GM12878 (cell line): Measurements from ENCODE around the gene MRC2. TPM values are rescaled to one million over a fixed set of nuclear protein-coding genes. Genes with fewer than 3 reads are reported as not detected.
"Not testable (repeated sequence)": the region's sequence is repeated elsewhere in the genome, so short reads cannot be mapped to it uniquely, and the experiment has no call there.

ENCODE experiments used
- ATAC-seq: fragments of 200-7000 bp; cut with Tn5 transposase; 3 replicates; pipeline ENCODE4 v1.9.1; 2020; ENCODE audit warnings: mild to moderate bottlenecking, moderate library complexity
- BruUV-seq: library from RNA; stranded (reverse); fragments of 400-500 nt; replicated peaks from 2 replicates; lab custom pipeline; 2021; lab: Mats Ljungman, UMichigan
- CTCF ChIA-PET: fragments of 300-600 bp; sonication (Branson Sonifier 250); formaldehyde crosslinking; extraction: SDS; loops from one replicate; lab custom pipeline; 2021; ENCODE audit warnings: inconsistent platforms; lab: Yijun Ruan, JAX
- POLR2A ChIA-PET: fragments of 350-600 bp; formaldehyde crosslinking; extraction: SDS; loops from one replicate; lab custom pipeline; 2021; ENCODE audit warnings: inconsistent platforms; lab: Charles Lee
- RAD21 ChIA-PET: fragments of 300-600 bp; sonication (Branson Sonifier 250); formaldehyde crosslinking; loops from one replicate; lab custom pipeline; 2023; ENCODE audit warnings: antibody characterized with exemption; ENCODE audit not compliant: unreplicated experiment; lab: Charles Lee
- SMC1A ChIA-PET: fragments of 300-600 bp; sonication (Branson Sonifier 250); formaldehyde crosslinking; loops from one replicate; lab custom pipeline; 2023; ENCODE audit not compliant: unreplicated experiment, uncharacterized antibody; lab: Charles Lee
- DNase-seq: peaks from one replicate; pipeline ENCODE4 v3.0.0-alpha.2; 2011; ENCODE audit warnings: low read depth, low spot score
- FAIRE-seq: peaks from 3 replicates; lab custom pipeline; 2011; peaks lifted over from hg19 to GRCh38; lab: Jason Lieb, UNC
- H2AFZ ChIP-seq: 2 replicates; pipeline ENCODE4 v1.6.0; 2011; ENCODE audit warnings: low read depth, low read length, control low read depth; ENCODE audit not compliant: control insufficient read depth
- H3K27ac ChIP-seq: 2 replicates; pipeline ENCODE4 v1.5.1; 2011; ENCODE audit warnings: control low read depth; ENCODE audit not compliant: control insufficient read depth, insufficient read depth
- H3K27me3 ChIP-seq, 2 experiments: replicated peaks in 1 of 2; 2 replicates each; pipeline versions ENCODE4 v1.6.0 to v1.6.1; 2011; ENCODE audit warnings: low read length in 1 of 2; ENCODE audit not compliant: control insufficient read depth in 2 of 2, insufficient read depth in 2 of 2
- H3K36me3 ChIP-seq, 2 experiments: 2 replicates each; pipeline ENCODE4 v1.5.1; 2011; ENCODE audit warnings: low read length in 1 of 2; ENCODE audit not compliant: control insufficient read depth in 2 of 2, insufficient read depth in 2 of 2
- H3K4me1 ChIP-seq: 2 replicates; pipeline ENCODE4 v1.6.1; 2011; ENCODE audit warnings: mild to moderate bottlenecking, low read length, moderate library complexity, mixed read lengths; ENCODE audit not compliant: control insufficient read depth, insufficient read depth
- H3K4me2 ChIP-seq: 2 replicates; pipeline ENCODE4 v1.6.0; 2011; ENCODE audit warnings: control low read depth; ENCODE audit not compliant: control insufficient read depth, insufficient read depth
- H3K4me3 ChIP-seq: fragments of 200-600 bp; sonication (generic); 2 replicates; pipeline ENCODE4 v1.5.1; 2016
- H3K79me2 ChIP-seq: 2 replicates; pipeline ENCODE4 v1.6.0; 2011; ENCODE audit warnings: low read length; ENCODE audit not compliant: control insufficient read depth, insufficient read depth
- H3K9ac ChIP-seq: 2 replicates; pipeline ENCODE4 v1.8.0; 2011; ENCODE audit warnings: low read length, control low read depth, mixed read lengths; ENCODE audit not compliant: control insufficient read depth, insufficient read depth
- H3K9me3 ChIP-seq: replicated peaks from 3 replicates; pipeline ENCODE4 v1.5.1; 2011; ENCODE audit warnings: mild to moderate bottlenecking, low read length; ENCODE audit not compliant: control insufficient read depth, insufficient read depth
- H4K20me1 ChIP-seq: 2 replicates; pipeline ENCODE4 v1.6.0; 2011; ENCODE audit not compliant: control insufficient read depth, insufficient read depth
- ELK1 ChIP-seq: IDR thresholded peaks from 2 replicates; pipeline ENCODE4 v1.6.1; 2012; ENCODE audit warnings: low read depth, low read length, improper control_type of control experiment
- FOXK2 ChIP-seq: fragments of 450-650 bp; IDR thresholded peaks from 2 replicates; pipeline ENCODE4 v1.6.1; 2017; ENCODE audit warnings: mild to moderate bottlenecking, moderate library complexity
- NFYB ChIP-seq: IDR thresholded peaks from 2 replicates; pipeline ENCODE4 v1.6.1; 2011; ENCODE audit warnings: low read depth, mild to moderate bottlenecking, low read length, improper control_type of control experiment, moderate library complexity; ENCODE audit not compliant: insufficient read depth
- ZNF592 ChIP-seq: fragments of 450-650 bp; IDR thresholded peaks from 2 replicates; pipeline ENCODE4 v1.6.1; 2017; ENCODE audit warnings: mild to moderate bottlenecking, moderate library complexity
- WGBS: methylation state at CpG from one replicate; pipeline ENCODE4 v1.1.6; 2016; ENCODE audit warnings: low lambda C conversion rate; ENCODE audit not compliant: insufficient replicate concordance, insufficient coverage; ENCODE audit errors: missing lambda C conversion rate; 5-methylcytosine and 5-hydroxymethylcytosine counted together
- in situ Hi-C: fragments of 300-500 bp; cut with MboI; formaldehyde crosslinking; loops from 9 replicates; pipeline ENCODE4 v1.14.3; 2018; ENCODE audit warnings: mixed read lengths
- intact Hi-C: fragments of 100-400 bp; cut with micrococcal nuclease; formaldehyde crosslinking; loops from one replicate; pipeline ENCODE4 v1.14.2; 2022; ENCODE audit not compliant: unreplicated experiment
- polyA plus RNA-seq, 11 experiments: library from polyadenylated mRNA; depleted of rRNA in 4 of 11; unstranded in 6 of 11; stranded (reverse) in 5 of 11; fragments of >200 nt; fragmentation: Nextera tagmentation in 4 of 11; fragmentation: Illumina TruSeq in 1 of 11; extraction: Ambion mirVana in 4 of 11; extraction: Trizol in 1 of 11; gene quantifications; 1 replicate in 1 of 11; 2 replicates in 10 of 11; pipeline versions ENCODE4 v1.2.1 to v1.2.3, GENCODE V29; 2011 to 2016; ENCODE audit warnings: inconsistent platforms in 2 of 11, missing spikeins in 2 of 11, low read depth in 1 of 11
- total RNA-seq, 4 experiments: library from RNA; depleted of rRNA in 3 of 4; stranded (reverse); fragments of >200 nt in 3 of 4; fragmentation: Illumina TruSeq in 1 of 4; extraction: Trizol in 1 of 4; gene quantifications; 2 replicates each; pipeline versions ENCODE4 v1.2.1 to v1.2.3, GENCODE V29; 2013 to 2021

The MRC2 gene
- total and polyA plus RNA-seq, 10 of the 15 experiments (the other 5 are each of a cell fraction or from before 2014, with no cell fraction given) = 0.04 to 0.96 (median 0.30) TPM; not detected in 1

GRCh38 chr17:62690168-62690897 is 62.9 kb downstream of the MRC2 start (continued):
- no peak for TF ChIP-seq ZNF592
- TF ChIP-seq NFYB = no peak
- no peak for TF ChIP-seq FOXK2
- no peak for TF ChIP-seq ELK1

GRCh38 chr17:62691589-62691915 is 64.1 kb downstream of the MRC2 start:
- H2AFZ ChIP-seq, H3K9me3 ChIP-seq, DNase-seq, H3K27me3 ChIP-seq, H3K9ac ChIP-seq, H3K27ac ChIP-seq, POLR2A ChIA-PET, H3K36me3 ChIP-seq, H3K79me2 ChIP-seq, H4K20me1 ChIP-seq, RAD21 ChIA-PET, H3K4me3 ChIP-seq, intact Hi-C loops, H3K4me1 ChIP-seq, H3K4me2 ChIP-seq, ATAC-seq, CTCF ChIA-PET, BruUV-seq, SMC1A ChIA-PET, FAIRE-seq: not testable (repeated sequence)
- in situ Hi-C loops = loop anchor here (10.0 kb wide), 1 partner anchor 713 kb away; no protein-coding TSS in a partner anchor
- WGBS = 69% methylated on average over 5 of the region's 8 CpGs
